Measurements from ENCODE around the gene COPS4.
"Not testable (repeated sequence)": the region's sequence is repeated elsewhere in the genome, so short reads cannot be mapped to it uniquely, and the experiment has no call there.

Gene COPS4

GRCh38 chr4:83080561-83080960 lies 45.6 kb downstream of the COPS4 start:
- FAIRE-seq (no peak), DNase-seq (ENCODE audit: insufficient read length, low spot score) (no peak)
- TF ChIP-seq POLR2A (IDR thresholded peaks at IDR 0.05; ENCODE audit: low read depth, low read length) (no peak), POLR2AphosphoS5 (IDR thresholded peaks at IDR 0.05; ENCODE audit: low read depth, low read length) (no peak), PAX5 (IDR thresholded peaks at IDR 0.05; ENCODE audit: insufficient read depth, low read length, severe bottlenecking) (no peak), POU2F2 (IDR thresholded peaks at IDR 0.05; ENCODE audit: low read depth, low read length) (no peak)

GRCh38 chr4:83082777-83083176 lies 47.8 kb downstream of the COPS4 start:
- TF ChIP-seq PAX5 (IDR thresholded peaks at IDR 0.05; ENCODE audit: insufficient read depth, low read length, severe bottlenecking): no peak
- TF ChIP-seq POLR2AphosphoS5 (IDR thresholded peaks at IDR 0.05; ENCODE audit: low read depth, low read length): no peak
- no peak for TF ChIP-seq POU2F2 (IDR thresholded peaks at IDR 0.05; ENCODE audit: low read depth, low read length)
- TF ChIP-seq TAF1 (IDR thresholded peaks at IDR 0.05; ENCODE audit: low read depth, low read length): no peak
- no peak for TF ChIP-seq POLR2A (IDR thresholded peaks at IDR 0.05; ENCODE audit: low read depth, low read length)
- no peak for TF ChIP-seq SPI1 (IDR thresholded peaks at IDR 0.05; ENCODE audit: low read depth, low read length)
- FAIRE-seq (no peak), DNase-seq (ENCODE audit: insufficient read length, low spot score) (no peak)

- DNase-seq (ENCODE audit: insufficient read length, low spot score): no peak
- TF ChIP-seq POU2F2 (IDR thresholded peaks at IDR 0.05; ENCODE audit: low read depth, low read length): no peak
- TF ChIP-seq SPI1 (IDR thresholded peaks at IDR 0.05; ENCODE audit: low read depth, low read length): no peak
- TF ChIP-seq POLR2AphosphoS5 (IDR thresholded peaks at IDR 0.05; ENCODE audit: low read depth, low read length): no peak
- no peak for TF ChIP-seq POLR2A (IDR thresholded peaks at IDR 0.05; ENCODE audit: low read depth, low read length)
- no peak for TF ChIP-seq PAX5 (IDR thresholded peaks at IDR 0.05; ENCODE audit: insufficient read depth, low read length, severe bottlenecking)
- TF ChIP-seq TAF1 (IDR thresholded peaks at IDR 0.05; ENCODE audit: low read depth, low read length): no peak
- FAIRE-seq: peak; percentile 96
Observed at GRCh38 chr4:83083925-83084475, 49.0 kb downstream of the COPS4 start.

GRCh38 chr4:83084956-83085355 lies 50.0 kb downstream of the COPS4 start:
- not testable (repeated sequence) for FAIRE-seq; DNase-seq (ENCODE audit: insufficient read length, low spot score)

GRCh38 chr4:83089410-83090157 lies 54.6 kb downstream of the COPS4 start:
- DNase-seq (ENCODE audit: insufficient read length, low spot score): no peak
- TF ChIP-seq PAX5 (IDR thresholded peaks at IDR 0.05; ENCODE audit: insufficient read depth, low read length, severe bottlenecking): no peak
- TF ChIP-seq SPI1 (IDR thresholded peaks at IDR 0.05; ENCODE audit: low read depth, low read length): 0 out of 2 replicates have a peak, but pooled peaks have one; percentile 3
- no peak for FAIRE-seq

- FAIRE-seq (no peak), DNase-seq (ENCODE audit: insufficient read length, low spot score) (no peak)
- TF ChIP-seq POLR2AphosphoS5 (IDR thresholded peaks at IDR 0.05; ENCODE audit: low read depth, low read length) (no peak), PAX5 (IDR thresholded peaks at IDR 0.05; ENCODE audit: insufficient read depth, low read length, severe bottlenecking) (no peak), TAF1 (IDR thresholded peaks at IDR 0.05; ENCODE audit: low read depth, low read length) (no peak), SPI1 (IDR thresholded peaks at IDR 0.05; ENCODE audit: low read depth, low read length) (no peak), POU2F2 (IDR thresholded peaks at IDR 0.05; ENCODE audit: low read depth, low read length) (no peak), POLR2A (IDR thresholded peaks at IDR 0.05; ENCODE audit: low read depth, low read length) (no peak)
Observed at GRCh38 chr4:83093060-83093640, 58.2 kb downstream of the COPS4 start.

- FAIRE-seq: no peak
- TF ChIP-seq POLR2AphosphoS5 (IDR thresholded peaks at IDR 0.05; ENCODE audit: low read depth, low read length) (no peak), PAX5 (IDR thresholded peaks at IDR 0.05; ENCODE audit: insufficient read depth, low read length, severe bottlenecking) (no peak), POLR2A (IDR thresholded peaks at IDR 0.05; ENCODE audit: low read depth, low read length) (no peak), SPI1 (IDR thresholded peaks at IDR 0.05; ENCODE audit: low read depth, low read length) (no peak), TAF1 (IDR thresholded peaks at IDR 0.05; ENCODE audit: low read depth, low read length) (no peak), POU2F2 (IDR thresholded peaks at IDR 0.05; ENCODE audit: low read depth, low read length) (no peak)
- DNase-seq (ENCODE audit: insufficient read length, low spot score): no peak
Observed at GRCh38 chr4:83096397-83096796, 61.4 kb downstream of the COPS4 start.

- DNase-seq (ENCODE audit: insufficient read length, low spot score) (no peak), FAIRE-seq (peak; percentile 47)
- TF ChIP-seq POLR2AphosphoS5 (IDR thresholded peaks at IDR 0.05; ENCODE audit: low read depth, low read length): no peak
- no peak for TF ChIP-seq TAF1 (IDR thresholded peaks at IDR 0.05; ENCODE audit: low read depth, low read length)
- TF ChIP-seq SPI1 (IDR thresholded peaks at IDR 0.05; ENCODE audit: low read depth, low read length): no peak
- no peak for TF ChIP-seq POLR2A (IDR thresholded peaks at IDR 0.05; ENCODE audit: low read depth, low read length)
- no peak for TF ChIP-seq PAX5 (IDR thresholded peaks at IDR 0.05; ENCODE audit: insufficient read depth, low read length, severe bottlenecking)
- no peak for TF ChIP-seq POU2F2 (IDR thresholded peaks at IDR 0.05; ENCODE audit: low read depth, low read length)
Observed at GRCh38 chr4:83104991-83105390, 70.0 kb downstream of the COPS4 start.

- no peak for FAIRE-seq
- TF ChIP-seq POLR2AphosphoS5 (IDR thresholded peaks at IDR 0.05; ENCODE audit: low read depth, low read length) (no peak), POU2F2 (IDR thresholded peaks at IDR 0.05; ENCODE audit: low read depth, low read length) (no peak), TAF1 (IDR thresholded peaks at IDR 0.05; ENCODE audit: low read depth, low read length) (no peak), PAX5 (IDR thresholded peaks at IDR 0.05; ENCODE audit: insufficient read depth, low read length, severe bottlenecking) (no peak), POLR2A (IDR thresholded peaks at IDR 0.05; ENCODE audit: low read depth, low read length) (no peak), SPI1 (IDR thresholded peaks at IDR 0.05; ENCODE audit: low read depth, low read length) (no peak)
Observed at GRCh38 chr4:83107631-83108030, 72.6 kb downstream of the COPS4 start.

More at GRCh38 chr4:83107631-83108030, 72.6 kb downstream of the COPS4 start:
- no peak for DNase-seq (ENCODE audit: insufficient read length, low spot score)

Data from GM12891 (cell line).